RWPE2 (cell line): ENCODE results near the gene CRACDL.

ENCODE experiments used
- ATAC-seq: fragments of 200-7000 bp; cut with Tn5 transposase; 3 replicates; pipeline ENCODE4 v1.9.1; 2021; ENCODE audit warnings: low read depth
- DNase-seq: peaks from one replicate; pipeline ENCODE4 v3.0.0-alpha.2; 2020; ENCODE audit warnings: low spot score
- H3K27ac ChIP-seq: fragments of 450-650 bp; 2 replicates; pipeline ENCODE4 v1.5.1; 2017; ENCODE audit warnings: mild to moderate bottlenecking; ENCODE audit not compliant: poor library complexity, severe bottlenecking
- H3K27me3 ChIP-seq: fragments of 250-450 bp; sonication (Bioruptor Pico); 2 replicates; pipeline ENCODE4 v1.5.1; 2021; ENCODE audit warnings: mild to moderate bottlenecking, moderate library complexity; ENCODE audit not compliant: insufficient read depth, poor library complexity, severe bottlenecking
- H3K36me3 ChIP-seq: fragments of 250-450 bp; sonication (Bioruptor Pico); 2 replicates; pipeline ENCODE4 v1.5.1; 2020; ENCODE audit warnings: low read depth, mild to moderate bottlenecking, moderate library complexity
- H3K4me1 ChIP-seq: fragments of 250-450 bp; sonication (Bioruptor Pico); 2 replicates; pipeline ENCODE4 v1.5.1; 2021; ENCODE audit warnings: mild to moderate bottlenecking, moderate library complexity; ENCODE audit not compliant: insufficient read depth, poor library complexity, severe bottlenecking
- H3K4me3 ChIP-seq: fragments of 250-450 bp; sonication (Bioruptor Pico); 2 replicates; pipeline ENCODE4 v1.5.1; 2021; ENCODE audit warnings: mild to moderate bottlenecking, moderate library complexity; ENCODE audit not compliant: severe bottlenecking
- H3K9me3 ChIP-seq: fragments of 250-450 bp; sonication (Bioruptor Pico); 2 replicates; pipeline ENCODE4 v1.5.1; 2021; ENCODE audit warnings: mild to moderate bottlenecking, moderate library complexity; ENCODE audit not compliant: severe bottlenecking
- TF ChIP-seq, protein P1 (sequence below): fragments of 450-650 bp; IDR thresholded peaks from one replicate; pipeline ENCODE4 v1.5.1; 2017; ENCODE audit warnings: mild to moderate bottlenecking, moderate library complexity; ENCODE audit not compliant: poor library complexity, severe bottlenecking

Gene CRACDL

DNA sequence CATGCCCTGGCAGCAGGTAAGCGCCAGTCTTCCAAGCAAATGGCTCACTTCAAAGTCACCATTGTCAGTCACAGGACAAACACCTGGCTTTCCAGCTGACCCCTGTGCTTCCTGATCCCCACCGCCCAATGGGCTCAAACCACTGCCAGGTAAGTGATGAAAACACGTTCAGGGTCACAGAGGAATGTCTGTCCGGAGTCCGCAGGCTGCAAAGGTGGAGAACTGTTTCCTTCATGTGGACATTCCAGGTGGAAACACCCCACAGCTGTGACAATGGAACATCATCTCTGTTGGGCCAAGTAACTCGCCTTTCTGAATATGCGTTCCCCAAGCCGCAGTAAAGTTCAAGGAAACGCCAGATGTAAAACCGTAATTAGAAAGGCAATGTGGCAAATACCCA, 86.0 kb downstream of the CRACDL start:
- DNase-seq (no peak), ATAC-seq (no peak)
- Histone ChIP-seq H3K27me3 (no peaks in the 10 kb centered on the region), H3K4me1 (no peaks in the 10 kb centered on the region), H3K9me3 (peaks cover 2% of the 10 kb centered on the region), H3K27ac (no peak overlapping the region), H3K4me3 (no peak overlapping the region), H3K36me3 (no peaks in the 10 kb centered on the region)
- TF ChIP-seq, protein P1, sequence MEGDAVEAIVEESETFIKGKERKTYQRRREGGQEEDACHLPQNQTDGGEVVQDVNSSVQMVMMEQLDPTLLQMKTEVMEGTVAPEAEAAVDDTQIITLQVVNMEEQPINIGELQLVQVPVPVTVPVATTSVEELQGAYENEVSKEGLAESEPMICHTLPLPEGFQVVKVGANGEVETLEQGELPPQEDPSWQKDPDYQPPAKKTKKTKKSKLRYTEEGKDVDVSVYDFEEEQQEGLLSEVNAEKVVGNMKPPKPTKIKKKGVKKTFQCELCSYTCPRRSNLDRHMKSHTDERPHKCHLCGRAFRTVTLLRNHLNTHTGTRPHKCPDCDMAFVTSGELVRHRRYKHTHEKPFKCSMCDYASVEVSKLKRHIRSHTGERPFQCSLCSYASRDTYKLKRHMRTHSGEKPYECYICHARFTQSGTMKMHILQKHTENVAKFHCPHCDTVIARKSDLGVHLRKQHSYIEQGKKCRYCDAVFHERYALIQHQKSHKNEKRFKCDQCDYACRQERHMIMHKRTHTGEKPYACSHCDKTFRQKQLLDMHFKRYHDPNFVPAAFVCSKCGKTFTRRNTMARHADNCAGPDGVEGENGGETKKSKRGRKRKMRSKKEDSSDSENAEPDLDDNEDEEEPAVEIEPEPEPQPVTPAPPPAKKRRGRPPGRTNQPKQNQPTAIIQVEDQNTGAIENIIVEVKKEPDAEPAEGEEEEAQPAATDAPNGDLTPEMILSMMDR: no peak

GRCh38 chr2:98849113-98849512, 86.9 kb downstream of the CRACDL start:
- H3K36me3 ChIP-seq: no peaks in the 10 kb centered on the region
- TF ChIP-seq, protein P1: no peak
- no peak overlapping the region for H3K4me3 ChIP-seq
- H3K27ac ChIP-seq: no peak overlapping the region
- peaks cover 2% of the 10 kb centered on the region for H3K9me3 ChIP-seq
- H3K27me3 ChIP-seq: no peaks in the 10 kb centered on the region
- ATAC-seq (no peak), DNase-seq (no peak)
- no peaks in the 10 kb centered on the region for H3K4me1 ChIP-seq

- Histone ChIP-seq H3K36me3 (no peaks in the 10 kb centered on the region), H3K27ac (no peak overlapping the region), H3K4me1 (no peaks in the 10 kb centered on the region), H3K4me3 (no peak overlapping the region), H3K9me3 (no peaks in the 10 kb centered on the region), H3K27me3 (no peaks in the 10 kb centered on the region)
- DNase-seq (no peak), ATAC-seq (no peak)
- TF ChIP-seq, protein P1: no peak
Observed at GRCh38 chr2:98847853-98848252, 88.2 kb downstream of the CRACDL start.

DNA sequence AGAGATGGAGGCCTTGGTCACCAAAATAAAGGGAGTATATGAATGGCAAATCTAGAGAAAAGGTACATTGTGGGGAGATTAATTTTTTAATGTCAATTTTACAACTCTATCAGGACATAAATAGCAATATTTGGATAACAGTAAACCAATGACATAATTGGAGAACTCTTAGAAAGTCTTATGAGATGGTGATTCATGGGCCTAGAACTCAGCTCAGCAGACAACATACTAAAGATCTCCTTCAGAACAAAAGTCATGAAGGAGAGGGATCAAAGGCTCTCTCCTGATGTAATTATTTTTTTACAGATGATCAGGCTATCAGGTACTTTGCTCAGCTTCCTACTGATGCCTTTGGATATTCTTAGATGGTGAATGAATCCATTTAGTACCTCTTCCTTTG, 90.0 kb downstream of the CRACDL start:
- H3K4me1 ChIP-seq: no peaks in the 10 kb centered on the region
- no peaks in the 10 kb centered on the region for H3K27me3 ChIP-seq
- no peak overlapping the region for H3K4me3 ChIP-seq
- no peak overlapping the region for H3K27ac ChIP-seq
- DNase-seq: no peak
- no peaks in the 10 kb centered on the region for H3K9me3 ChIP-seq
- TF ChIP-seq, protein P1: no peak
- no peak for ATAC-seq
- H3K36me3 ChIP-seq: no peaks in the 10 kb centered on the region

GRCh38 chr2:98842136-98842535, 93.9 kb downstream of the CRACDL start:
- TF ChIP-seq, protein P1: no peak
- DNase-seq: no peak
- no peak for ATAC-seq
- H3K36me3 ChIP-seq: no peaks in the 10 kb centered on the region
- no peaks in the 10 kb centered on the region for H3K9me3 ChIP-seq
- H3K27me3 ChIP-seq: no peaks in the 10 kb centered on the region
- peaks cover 6% of the 10 kb centered on the region for H3K4me1 ChIP-seq
- no peak overlapping the region for H3K4me3 ChIP-seq
- no peak overlapping the region for H3K27ac ChIP-seq
